GM15510 (cell line): ENCODE measurements around the gene UBE2H.

Experiments used
- POLR2A ChIP-seq: IDR thresholded peaks from 3 replicates; pipeline ENCODE4 v1.6.1; 2011; ENCODE audit warnings: borderline replicate concordance; ENCODE audit not compliant: insufficient read length; ENCODE audit errors: extremely low read depth

Gene UBE2H

DNA sequence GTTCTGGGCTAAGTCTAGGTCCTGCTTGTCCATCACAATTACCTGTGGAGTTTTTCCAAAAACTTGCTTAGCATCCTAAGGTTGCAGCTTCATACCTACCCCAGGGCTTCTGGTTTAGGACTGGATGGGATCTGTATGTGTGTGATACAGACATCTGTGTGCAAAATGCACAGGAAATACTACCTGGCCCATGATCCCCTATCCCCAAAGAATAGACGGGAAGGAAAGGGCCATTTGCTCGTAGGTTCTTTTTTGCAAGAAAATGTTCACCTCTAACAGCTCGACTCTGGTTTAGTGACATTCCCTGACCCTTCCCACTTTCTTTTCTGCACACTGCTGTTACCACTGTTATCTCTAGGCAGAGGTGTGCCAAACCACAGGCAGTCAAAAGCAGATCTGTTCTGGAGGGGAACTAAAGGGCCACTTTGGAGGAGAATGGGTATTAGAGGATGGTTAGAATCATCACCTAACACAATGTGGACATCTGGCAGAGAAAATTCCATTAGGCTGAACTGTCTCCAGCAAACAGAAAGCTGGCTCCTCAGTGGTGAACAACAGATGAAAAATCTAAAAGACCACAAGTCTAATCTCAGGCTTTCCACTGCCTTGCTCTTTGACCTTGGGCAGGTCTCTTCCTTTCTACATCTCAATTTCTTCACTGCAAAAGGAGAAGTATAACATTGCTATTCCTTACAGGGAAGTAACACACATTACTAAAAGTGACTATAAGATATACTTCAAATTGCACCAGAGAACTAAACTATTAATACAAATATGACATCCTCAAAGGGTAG lies 107.4 kb downstream of the UBE2H start:
- no peak for TF ChIP-seq POLR2A

DNA sequence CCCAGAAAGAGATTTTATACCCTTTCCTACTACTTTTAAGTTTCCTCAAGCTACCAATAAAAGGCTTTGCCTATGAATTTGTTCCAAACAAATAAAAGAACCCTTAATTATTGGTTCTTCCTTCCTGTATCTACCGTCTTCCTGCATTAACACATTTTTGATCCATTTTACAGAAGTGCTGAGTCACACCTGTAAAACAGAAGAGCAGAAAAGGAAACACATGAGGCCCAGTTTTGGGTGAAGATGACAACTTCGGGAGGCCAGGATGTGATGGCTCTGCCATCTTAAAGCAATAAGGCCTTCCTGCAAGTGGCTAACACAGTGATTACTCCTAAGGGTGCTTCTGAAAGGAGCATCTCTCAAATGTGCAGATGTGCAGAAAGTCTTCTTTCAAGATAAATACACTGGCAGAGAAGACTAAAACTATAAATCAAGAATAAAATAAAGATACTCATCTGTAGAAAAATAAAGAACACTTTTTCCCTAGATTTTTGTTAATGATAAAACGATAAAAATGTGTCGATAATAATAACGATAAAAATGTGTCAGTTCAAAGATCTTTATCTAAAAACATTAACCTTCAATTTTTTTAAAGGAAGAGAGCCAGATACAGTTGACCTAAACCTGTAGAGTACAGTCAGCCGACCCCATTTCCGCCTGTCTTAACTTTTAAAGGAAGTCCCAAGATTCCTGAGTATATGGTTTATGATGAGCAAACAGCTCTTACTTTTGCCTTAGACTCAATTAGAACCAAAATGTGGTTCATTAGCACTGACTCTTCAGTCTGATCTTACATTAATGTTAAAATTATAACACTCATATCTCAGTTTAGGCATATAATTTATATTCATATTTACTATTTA lies 108.6 kb downstream of the UBE2H start:
- no peak for TF ChIP-seq POLR2A

DNA sequence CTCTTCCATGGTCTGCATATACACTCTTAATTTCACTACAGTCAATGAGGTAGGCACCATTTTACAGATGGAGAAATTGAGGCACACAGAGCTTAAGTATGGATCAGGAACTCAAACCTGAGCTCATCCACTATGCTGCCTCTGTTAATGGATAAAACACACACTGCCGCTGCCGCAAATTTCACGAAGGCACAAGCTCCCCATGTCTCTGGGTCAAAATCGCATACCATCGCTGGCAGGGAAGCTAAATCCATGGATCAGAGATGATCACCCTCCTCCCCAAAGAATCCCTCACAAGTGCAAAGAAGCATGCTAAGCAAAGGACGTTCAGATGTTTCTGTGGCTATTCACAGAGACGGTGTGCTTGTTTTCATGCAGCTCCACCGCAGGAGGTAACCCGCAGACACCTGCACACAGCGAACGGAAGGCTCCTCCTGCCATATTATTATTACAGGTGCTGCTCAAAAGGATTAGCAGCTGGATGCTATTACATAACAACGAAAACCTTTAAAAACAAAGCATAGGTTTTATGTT lies 109.3 kb downstream of the UBE2H start:
- TF ChIP-seq POLR2A, result no peak

- TF ChIP-seq POLR2A, result no peak
Observed at GRCh38 chr7:129841465-129841864, 111.3 kb downstream of the UBE2H start.

GRCh38 chr7:129840757-129841156 lies 112.0 kb downstream of the UBE2H start:
- no peak for TF ChIP-seq POLR2A

- no peak for TF ChIP-seq POLR2A
Observed at GRCh38 chr7:129836983-129837382, 115.8 kb downstream of the UBE2H start.

- no peak for TF ChIP-seq POLR2A
Observed at GRCh38 chr7:129835569-129835968, 117.2 kb downstream of the UBE2H start.

DNA sequence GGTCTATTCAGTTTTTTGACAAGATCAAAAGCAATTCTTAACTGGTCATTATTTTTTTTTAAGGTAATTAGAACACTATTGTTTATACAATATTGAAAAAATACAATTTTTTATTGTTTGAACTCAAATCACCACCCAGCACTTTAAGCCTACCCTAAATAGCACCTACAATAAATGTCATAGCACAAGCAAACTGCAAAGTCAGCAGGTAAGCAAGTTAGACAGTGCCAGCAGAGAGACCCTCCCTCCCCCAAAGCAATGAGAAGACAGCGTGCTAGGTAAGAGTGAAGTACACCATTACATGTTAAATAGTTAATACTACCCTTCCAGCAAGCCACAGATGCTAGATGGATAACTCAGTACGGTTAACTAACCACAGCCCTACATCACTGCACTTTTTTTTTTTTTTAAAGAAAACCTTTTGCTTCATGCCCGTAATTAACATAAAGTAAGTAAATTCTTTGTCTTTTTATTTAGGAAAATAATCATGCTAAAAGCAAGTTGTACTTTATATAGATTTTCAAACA lies 120.0 kb downstream of the UBE2H start:
- no peak for TF ChIP-seq POLR2A

GRCh38 chr7:129832282-129832681 lies 120.5 kb downstream of the UBE2H start:
- TF ChIP-seq POLR2A, result no peak

DNA sequence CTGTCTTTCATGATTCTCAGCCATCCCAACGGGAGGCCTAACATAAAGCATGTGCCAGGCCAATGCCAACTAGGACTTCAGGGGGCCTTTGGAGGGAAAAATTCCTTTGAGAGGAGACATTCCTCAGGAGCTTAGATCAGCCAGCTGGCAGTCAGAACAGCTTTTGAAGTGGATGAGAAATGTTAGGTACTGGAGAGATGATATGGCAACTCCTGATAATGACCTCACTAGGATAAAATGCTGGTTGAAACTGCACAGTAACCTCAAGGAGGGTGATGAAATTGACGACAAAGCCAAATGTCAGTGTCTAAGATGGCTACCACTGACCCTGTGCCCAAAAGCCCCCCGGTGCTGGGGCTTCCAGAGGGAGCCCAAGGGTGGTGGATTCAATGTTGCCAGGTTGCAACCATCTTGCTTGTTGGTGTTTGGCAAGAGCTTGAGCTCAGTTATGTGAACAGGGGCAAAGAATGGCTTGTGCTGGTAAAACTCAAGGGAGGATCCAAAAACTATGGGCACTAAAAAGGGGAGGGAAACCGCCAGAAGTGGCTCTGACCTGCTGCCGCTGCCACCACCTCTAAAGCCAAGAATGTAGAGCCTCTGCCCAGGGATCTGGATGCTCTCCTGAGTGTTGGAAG lies 121.2 kb downstream of the UBE2H start:
- no peak for TF ChIP-seq POLR2A

GRCh38 chr7:129830949-129831348 lies 121.8 kb downstream of the UBE2H start:
- no peak for TF ChIP-seq POLR2A

DNA sequence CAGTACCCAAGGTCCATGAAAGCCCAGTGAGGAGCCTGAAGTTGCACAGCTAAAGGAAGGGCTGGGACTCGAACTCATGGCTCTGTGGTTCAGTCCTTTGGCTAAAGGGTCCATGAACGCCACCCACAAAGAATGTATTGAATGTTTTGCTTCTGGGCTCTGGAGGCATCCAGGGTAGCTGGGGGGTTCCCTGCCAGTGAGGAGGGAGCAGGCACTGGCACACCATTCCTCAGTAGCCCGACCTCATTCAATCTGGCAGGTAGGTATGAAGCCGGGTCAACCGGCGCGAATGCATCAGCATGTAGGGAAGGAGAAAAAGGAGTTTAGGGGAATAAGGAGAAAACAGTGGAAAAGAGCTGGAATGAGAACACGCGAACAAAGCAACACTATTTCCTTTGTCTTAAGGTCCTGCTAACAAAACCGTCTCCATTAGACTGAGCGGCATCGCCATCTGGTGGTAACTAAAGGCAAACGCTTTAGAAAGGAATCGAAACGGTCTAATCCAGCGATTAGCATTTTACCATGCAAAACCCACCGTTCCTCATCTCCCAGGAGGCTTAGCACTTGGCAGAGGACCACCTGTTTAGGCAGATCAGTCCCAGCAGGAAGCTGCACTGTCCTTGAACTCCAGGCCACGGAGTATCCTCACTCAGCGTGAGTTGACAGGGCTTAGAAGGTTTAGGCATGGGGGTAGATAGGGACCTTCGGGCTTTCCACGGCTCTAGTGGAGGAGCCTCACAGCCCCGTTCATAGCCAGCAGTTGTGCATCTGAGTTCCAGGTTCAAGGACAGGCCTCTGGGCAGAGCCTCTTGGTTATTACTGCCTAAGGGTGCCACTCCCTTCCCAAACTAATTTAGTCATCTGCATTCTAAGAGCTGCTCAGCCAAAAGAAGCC lies 122.8 kb downstream of the UBE2H start:
- no peak for TF ChIP-seq POLR2A

DNA sequence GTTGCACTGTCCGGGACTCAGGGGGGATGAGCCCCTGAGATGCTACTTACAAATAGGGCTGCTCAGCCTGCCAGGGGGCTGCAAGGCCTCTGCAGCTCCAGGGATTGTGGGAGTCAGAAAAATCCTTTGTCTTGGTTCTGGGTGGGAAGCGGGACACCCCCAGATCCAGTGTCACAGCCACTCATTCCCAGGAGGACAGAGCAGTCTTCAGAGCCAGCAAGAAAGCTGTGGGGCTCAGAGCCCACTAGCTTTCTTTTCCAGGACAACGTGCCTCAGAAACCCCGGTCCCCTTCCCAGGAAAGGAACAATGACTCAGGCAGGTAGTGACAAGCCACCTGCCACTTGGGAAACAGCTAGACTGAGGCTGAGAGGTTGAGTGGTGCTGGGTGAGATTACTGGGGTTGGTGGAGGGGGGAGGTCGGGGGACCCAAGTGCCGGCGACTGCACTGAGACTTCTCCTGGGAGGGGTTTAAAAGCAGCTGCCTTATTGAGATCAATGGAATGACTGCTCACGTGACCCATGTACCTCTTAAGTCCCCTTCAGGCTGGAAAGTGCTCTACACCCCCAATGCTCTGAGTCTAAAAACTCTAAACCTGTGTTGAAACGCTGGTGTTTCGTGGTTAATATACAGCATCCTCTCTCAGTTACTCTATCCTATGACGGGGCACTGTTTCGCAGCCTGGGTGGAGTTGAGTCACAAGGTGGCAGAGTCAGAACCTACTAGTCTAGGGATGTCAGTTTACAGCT lies 123.6 kb downstream of the UBE2H start:
- no peak for TF ChIP-seq POLR2A
